ENCODE measurements around the gene DES.

Gene DES

GRCh38 chr2:219419331-219420197, 1.4 kb downstream of the DES start:
- no peak for ATAC-seq

GRCh38 chr2:219420687-219421086, 2.5 kb downstream of the DES start:
- ATAC-seq (no peak), DNase-seq (no peak)

More at GRCh38 chr2:219419331-219420197, 1.4 kb downstream of the DES start:
- DNase-seq: no peak

- ATAC-seq (no peak), DNase-seq (no peak)
Measured at GRCh38 chr2:219421323-219421722, 3.1 kb downstream of the DES start.

- ATAC-seq: no peak
Measured at GRCh38 chr2:219422952-219423534, 4.9 kb downstream of the DES start.

GRCh38 chr2:219423652-219424377, 5.6 kb downstream of the DES start:
- ATAC-seq (no peak), DNase-seq (no peak)

More at GRCh38 chr2:219422952-219423534, 4.9 kb downstream of the DES start:
- DNase-seq: no peak

GRCh38 chr2:219425238-219426067, 7.3 kb downstream of the DES start:
- ATAC-seq (no peak), DNase-seq (no peak)

GRCh38 chr2:219426068-219426443, 7.9 kb downstream of the DES start:
- DNase-seq (no peak), ATAC-seq (no peak)

GRCh38 chr2:219426534-219427136, 8.5 kb downstream of the DES start:
- ATAC-seq (no peak), DNase-seq (no peak)

- ATAC-seq: no peak
- no peak for DNase-seq
Measured at GRCh38 chr2:219428469-219428868, 10.3 kb downstream of the DES start.

- DNase-seq: no peak
- ATAC-seq: no peak
Measured at GRCh38 chr2:219429958-219430606, 11.9 kb downstream of the DES start.

- ATAC-seq: peak; percentile 49
- no peak for DNase-seq
Measured at GRCh38 chr2:219430633-219431615, 12.7 kb downstream of the DES start.

GRCh38 chr2:219433666-219434467, 15.7 kb downstream of the DES start:
- DNase-seq (peak; percentile 60), ATAC-seq (peak; percentile 11)

GRCh38 chr2:219434468-219434717, 16.2 kb downstream of the DES start:
- ATAC-seq (no peak), DNase-seq (no peak)

- no peak for ATAC-seq
- DNase-seq: no peak
Measured at GRCh38 chr2:219434718-219435525, 16.7 kb downstream of the DES start, which contains the start of gene SPEG. Gene SPEG (plus strand): TSS chr2:219434843. CDS start chr2:219434978, 135 bp downstream.

- ATAC-seq (no peak), DNase-seq (no peak)
Measured at GRCh38 chr2:219435701-219436100, 17.5 kb downstream of the DES start.

GRCh38 chr2:219436491-219436890, 18.3 kb downstream of the DES start:
- DNase-seq (no peak), ATAC-seq (no peak)

- ATAC-seq (no peak), DNase-seq (no peak)
Measured at GRCh38 chr2:219437141-219437540, 19.0 kb downstream of the DES start.

- ATAC-seq (no peak), DNase-seq (no peak)
Measured at GRCh38 chr2:219437690-219438206, 19.6 kb downstream of the DES start.

Measured in stimulated activated naive CD8-positive, alpha-beta T cell treated with anti-CD3 and anti-CD28 coated beads, Interleukin-15, Interleukin-2, amounts not matched to agents 100 U/mL and 50 U/mL, for 24 hours (primary cell).